Measurements from ENCODE around the gene THSD4. TPM values are rescaled to one million over a fixed set of nuclear protein-coding genes. Genes with fewer than 3 reads are reported as not detected.

THSD4 gene
- total and polyA plus RNA-seq, 2 experiments from 2014 or later: 5.1 to 25.5 TPM

GRCh38 chr15:71357321-71357732, 242.1 kb downstream of the THSD4 start:
- Histone ChIP-seq H3K27me3 (no peaks in the 10 kb centered on the region), H3K4me1 (ENCODE audit: low read depth) (peaks cover 6% of the 10 kb centered on the region), H3K36me3 (no peaks in the 10 kb centered on the region), H3K9me3 (ENCODE audit: low read depth) (no peaks in the 10 kb centered on the region), H3K27ac (no peak overlapping the region), H3K4me3 (no peak overlapping the region)
- peak in 1 of 2 donors; percentile 24 for DNase-seq (ENCODE audit: low read depth in 1 of 2, low spot score in 1 of 2)
- TF ChIP-seq, protein P1, sequence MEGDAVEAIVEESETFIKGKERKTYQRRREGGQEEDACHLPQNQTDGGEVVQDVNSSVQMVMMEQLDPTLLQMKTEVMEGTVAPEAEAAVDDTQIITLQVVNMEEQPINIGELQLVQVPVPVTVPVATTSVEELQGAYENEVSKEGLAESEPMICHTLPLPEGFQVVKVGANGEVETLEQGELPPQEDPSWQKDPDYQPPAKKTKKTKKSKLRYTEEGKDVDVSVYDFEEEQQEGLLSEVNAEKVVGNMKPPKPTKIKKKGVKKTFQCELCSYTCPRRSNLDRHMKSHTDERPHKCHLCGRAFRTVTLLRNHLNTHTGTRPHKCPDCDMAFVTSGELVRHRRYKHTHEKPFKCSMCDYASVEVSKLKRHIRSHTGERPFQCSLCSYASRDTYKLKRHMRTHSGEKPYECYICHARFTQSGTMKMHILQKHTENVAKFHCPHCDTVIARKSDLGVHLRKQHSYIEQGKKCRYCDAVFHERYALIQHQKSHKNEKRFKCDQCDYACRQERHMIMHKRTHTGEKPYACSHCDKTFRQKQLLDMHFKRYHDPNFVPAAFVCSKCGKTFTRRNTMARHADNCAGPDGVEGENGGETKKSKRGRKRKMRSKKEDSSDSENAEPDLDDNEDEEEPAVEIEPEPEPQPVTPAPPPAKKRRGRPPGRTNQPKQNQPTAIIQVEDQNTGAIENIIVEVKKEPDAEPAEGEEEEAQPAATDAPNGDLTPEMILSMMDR (IDR thresholded peaks at IDR 0.05; ENCODE audit: low read depth, low read length): no peak

DNA sequence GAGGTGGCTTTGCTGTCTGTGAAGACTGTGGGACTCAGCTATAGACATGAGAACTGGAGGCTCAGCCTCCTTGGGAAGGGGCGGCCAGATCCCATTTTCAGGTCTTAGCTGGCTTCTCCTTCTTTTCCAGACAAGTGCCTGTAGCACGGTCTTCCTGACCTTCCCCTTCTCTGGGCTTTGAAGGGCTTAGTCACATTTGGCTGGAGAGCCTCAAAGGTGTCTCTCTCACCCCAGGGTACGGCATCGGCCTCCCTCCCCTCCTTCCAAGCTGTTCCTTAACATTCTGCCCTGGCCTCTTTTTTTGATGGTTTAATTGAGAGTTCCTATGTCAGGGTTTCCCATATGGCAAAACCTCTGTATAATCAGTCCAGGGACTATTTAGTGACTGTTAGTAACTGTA, 242.7 kb downstream of the THSD4 start:
- peaks cover 6% of the 10 kb centered on the region for H3K4me1 ChIP-seq (ENCODE audit: low read depth)
- no peak overlapping the region for H3K4me3 ChIP-seq
- TF ChIP-seq, protein P1 (IDR thresholded peaks at IDR 0.05; ENCODE audit: low read depth, low read length): no peak
- H3K27me3 ChIP-seq: no peaks in the 10 kb centered on the region
- H3K27ac ChIP-seq: no peak overlapping the region
- no peak for DNase-seq (ENCODE audit: low read depth in 1 of 2, low spot score in 1 of 2)
- no peaks in the 10 kb centered on the region for H3K36me3 ChIP-seq
- no peaks in the 10 kb centered on the region for H3K9me3 ChIP-seq (ENCODE audit: low read depth)

- H3K27ac ChIP-seq: no peak overlapping the region
- no peaks in the 10 kb centered on the region for H3K27me3 ChIP-seq
- H3K9me3 ChIP-seq (ENCODE audit: low read depth): no peaks in the 10 kb centered on the region
- peaks cover 6% of the 10 kb centered on the region for H3K4me1 ChIP-seq (ENCODE audit: low read depth)
- no peaks in the 10 kb centered on the region for H3K36me3 ChIP-seq
- DNase-seq (ENCODE audit: low read depth in 1 of 2, low spot score in 1 of 2): no peak
- TF ChIP-seq, protein P1 (IDR thresholded peaks at IDR 0.05; ENCODE audit: low read depth, low read length): no peak
- H3K4me3 ChIP-seq: no peak overlapping the region
Observed at GRCh38 chr15:71359246-71359645, 244.0 kb downstream of the THSD4 start.

GRCh38 chr15:71362556-71362955, 247.3 kb downstream of the THSD4 start:
- no peaks in the 10 kb centered on the region for H3K27me3 ChIP-seq
- H3K27ac ChIP-seq: no peak overlapping the region
- no peak for DNase-seq (ENCODE audit: low read depth in 1 of 2, low spot score in 1 of 2)

GRCh38 chr15:71362987-71363968, 248.0 kb downstream of the THSD4 start:
- Histone ChIP-seq H3K36me3 (no peaks in the 10 kb centered on the region), H3K4me3 (no peak overlapping the region)

More at GRCh38 chr15:71362556-71362955, 247.3 kb downstream of the THSD4 start:
- no peaks in the 10 kb centered on the region for H3K36me3 ChIP-seq
- no peaks in the 10 kb centered on the region for H3K9me3 ChIP-seq (ENCODE audit: low read depth)
- TF ChIP-seq, protein P1 (IDR thresholded peaks at IDR 0.05; ENCODE audit: low read depth, low read length): no peak
- H3K4me1 ChIP-seq (ENCODE audit: low read depth): peaks cover 1% of the 10 kb centered on the region
- no peak overlapping the region for H3K4me3 ChIP-seq

More at GRCh38 chr15:71362987-71363968, 248.0 kb downstream of the THSD4 start:
- DNase-seq (ENCODE audit: low read depth in 1 of 2, low spot score in 1 of 2): no peak
- H3K9me3 ChIP-seq (ENCODE audit: low read depth): no peaks in the 10 kb centered on the region
- H3K27me3 ChIP-seq: no peaks in the 10 kb centered on the region
- no peak overlapping the region for H3K27ac ChIP-seq
- no peaks in the 10 kb centered on the region for H3K4me1 ChIP-seq (ENCODE audit: low read depth)
- TF ChIP-seq, protein P1 (IDR thresholded peaks at IDR 0.05; ENCODE audit: low read depth, low read length): no peak

All from cardiac muscle cell (in vitro differentiated cells and primary cell).